Activated CD8-positive, alpha-beta memory T cell treated with anti-CD3 and anti-CD28 coated beads, Interleukin-2, amount 10 ng/mL, durations not matched to agents 7 days and 5 days (primary cell): ENCODE data around the gene PAPPA. TPM values are rescaled to one million over a fixed set of nuclear protein-coding genes. Genes with fewer than 3 reads are reported as not detected.

ENCODE experiments used
- ATAC-seq: fragments of 150-1000 bp; cut with Tn5 transposase; one replicate; pipeline ENCODE4 v1.10.0; 2021; ENCODE audit warnings: moderate library complexity
- CTCF ChIA-PET: fragments of 350-600 bp; sonication (Branson Sonifier 250); formaldehyde crosslinking; loops from one replicate; lab custom pipeline; 2021; ENCODE audit warnings: antibody characterized with exemption; lab: Charles Lee
- DNase-seq: peaks from one replicate; pipeline ENCODE4 v3.0.0-alpha.2; 2020
- H3K27ac Mint-ChIP-seq: one replicate; pipeline ENCODE4 v1.8.0; 2021; ENCODE audit warnings: mild to moderate bottlenecking, mixed read lengths
- H3K27me3 Mint-ChIP-seq: one replicate; pipeline ENCODE4 v1.8.0; 2021; ENCODE audit warnings: mixed read lengths
- H3K36me3 Mint-ChIP-seq: one replicate; pipeline ENCODE4 v1.8.0; 2021; ENCODE audit warnings: mild to moderate bottlenecking, mixed read lengths
- H3K4me1 Mint-ChIP-seq: one replicate; pipeline ENCODE4 v1.8.0; 2021; ENCODE audit warnings: mixed read lengths
- H3K4me3 Mint-ChIP-seq: one replicate; pipeline ENCODE4 v1.8.0; 2021; ENCODE audit warnings: mild to moderate bottlenecking, moderate library complexity, mixed read lengths
- H3K9me3 Mint-ChIP-seq: one replicate; pipeline ENCODE4 v1.8.0; 2022; ENCODE audit warnings: low read depth, mixed read lengths
- total RNA-seq, 2 experiments: library from RNA; stranded (reverse); gene quantifications; one replicate each; pipeline ENCODE4 v1.2.3, GENCODE V29; 2021

The PAPPA gene
- total RNA-seq, 2 experiments from 2014 or later: not detected

DNA sequence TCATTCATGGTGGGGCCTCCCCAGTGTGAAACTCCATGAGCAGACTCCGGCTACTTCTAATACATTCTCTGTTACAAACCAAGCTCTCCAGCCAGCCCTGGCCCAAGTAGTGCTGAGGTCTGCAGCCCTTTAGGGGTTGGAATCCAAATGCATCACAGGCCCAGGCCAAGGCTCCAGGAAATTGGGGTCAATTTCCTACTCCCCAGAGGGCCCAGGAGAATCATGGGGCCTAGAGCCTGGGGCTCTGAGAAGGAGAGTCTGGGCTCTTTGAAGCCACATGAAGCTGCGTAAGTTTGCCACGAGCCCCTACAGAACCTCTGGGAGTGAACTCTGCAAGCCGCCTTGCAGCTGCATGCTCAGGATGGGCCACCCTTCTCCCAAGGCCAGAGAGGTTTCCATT lies 206.4 kb downstream of the PAPPA start:
- H3K27me3 Mint-ChIP-seq: no peaks in the 10 kb centered on the region
- H3K4me1 Mint-ChIP-seq: no peaks in the 10 kb centered on the region
- CTCF ChIA-PET: no interaction called here
- DNase-seq: no peak
- no peaks in the 10 kb centered on the region for H3K9me3 Mint-ChIP-seq
- H3K4me3 Mint-ChIP-seq: no peak overlapping the region
- H3K27ac Mint-ChIP-seq: no peak overlapping the region
- ATAC-seq: no peak
- H3K36me3 Mint-ChIP-seq: no peaks in the 10 kb centered on the region

DNA sequence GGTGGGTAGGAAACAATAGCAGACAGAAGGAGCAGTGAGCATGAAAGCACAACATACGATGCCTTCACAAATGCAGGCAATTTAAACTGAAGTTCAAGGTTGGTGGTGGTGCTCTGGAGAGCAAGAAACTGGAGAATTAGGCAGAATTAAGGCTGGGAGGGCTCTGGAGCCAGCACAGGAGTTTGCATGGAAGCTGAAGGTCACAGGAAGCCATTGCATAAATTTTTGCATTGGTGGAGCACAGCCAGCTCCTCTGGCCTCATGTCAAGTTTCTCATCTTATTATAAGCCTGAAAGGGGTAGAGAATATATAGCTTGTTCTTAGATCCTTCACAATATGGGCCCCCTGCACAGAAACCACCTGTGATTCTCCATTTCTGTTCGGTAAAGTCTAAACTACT lies 207.4 kb downstream of the PAPPA start:
- H3K4me3 Mint-ChIP-seq: no peak overlapping the region
- no peaks in the 10 kb centered on the region for H3K27me3 Mint-ChIP-seq
- H3K27ac Mint-ChIP-seq: no peak overlapping the region
- no peaks in the 10 kb centered on the region for H3K4me1 Mint-ChIP-seq
- no peaks in the 10 kb centered on the region for H3K9me3 Mint-ChIP-seq
- H3K36me3 Mint-ChIP-seq: no peaks in the 10 kb centered on the region
- CTCF ChIA-PET: no interaction called here
- ATAC-seq (no peak), DNase-seq (no peak)

DNA sequence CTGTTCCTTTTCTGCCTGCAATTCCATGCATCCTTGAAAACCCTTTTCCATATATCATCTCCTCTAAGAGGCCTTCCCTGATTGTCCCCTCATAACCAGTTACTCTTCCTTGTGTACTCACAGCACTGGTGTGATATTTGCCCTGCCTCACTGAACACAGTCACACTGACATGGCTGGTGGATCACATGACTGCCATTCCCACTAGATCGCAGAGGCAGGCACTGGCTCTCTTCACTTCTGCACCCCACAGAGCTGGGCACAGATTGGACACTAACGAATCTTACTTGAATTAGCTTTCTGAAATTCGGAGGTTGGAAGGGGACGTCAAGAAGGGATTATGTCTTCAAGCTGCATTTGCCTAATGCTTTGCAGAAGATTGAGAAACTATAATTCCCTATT lies 208.0 kb downstream of the PAPPA start:
- DNase-seq: no peak

DNA sequence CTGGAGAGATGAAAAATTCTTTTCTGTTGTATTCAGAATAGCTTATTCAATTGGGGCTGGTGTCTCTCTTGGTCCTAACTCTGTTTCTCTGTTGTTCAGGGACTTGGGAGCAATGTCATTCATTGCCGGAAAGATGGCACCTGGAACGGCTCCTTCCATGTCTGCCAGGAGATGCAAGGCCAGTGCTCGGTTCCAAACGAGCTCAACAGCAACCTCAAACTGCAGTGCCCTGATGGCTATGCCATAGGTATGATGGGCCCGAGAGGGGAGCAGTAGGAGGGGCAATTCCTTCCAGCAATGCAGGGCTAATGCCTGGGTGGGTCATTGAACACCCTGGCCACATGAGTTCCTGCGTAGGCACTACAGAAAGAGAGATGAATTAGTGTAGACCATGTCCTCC lies 208.9 kb downstream of the PAPPA start:
- H3K9me3 Mint-ChIP-seq: no peaks in the 10 kb centered on the region
- no peaks in the 10 kb centered on the region for H3K4me1 Mint-ChIP-seq
- H3K36me3 Mint-ChIP-seq: no peaks in the 10 kb centered on the region
- no peaks in the 10 kb centered on the region for H3K27me3 Mint-ChIP-seq
- H3K27ac Mint-ChIP-seq: no peak overlapping the region
- no peak for ATAC-seq
- CTCF ChIA-PET: no interaction called here
- H3K4me3 Mint-ChIP-seq: no peak overlapping the region
- no peak for DNase-seq

More for the DNA sequence above, 208.0 kb downstream of the PAPPA start:
- Mint-ChIP-seq H3K4me1 (no peaks in the 10 kb centered on the region), H3K4me3 (no peak overlapping the region), H3K27me3 (no peaks in the 10 kb centered on the region), H3K36me3 (no peaks in the 10 kb centered on the region), H3K27ac (no peak overlapping the region), H3K9me3 (no peaks in the 10 kb centered on the region)
- CTCF ChIA-PET: no interaction called here
- ATAC-seq: no peak

DNA sequence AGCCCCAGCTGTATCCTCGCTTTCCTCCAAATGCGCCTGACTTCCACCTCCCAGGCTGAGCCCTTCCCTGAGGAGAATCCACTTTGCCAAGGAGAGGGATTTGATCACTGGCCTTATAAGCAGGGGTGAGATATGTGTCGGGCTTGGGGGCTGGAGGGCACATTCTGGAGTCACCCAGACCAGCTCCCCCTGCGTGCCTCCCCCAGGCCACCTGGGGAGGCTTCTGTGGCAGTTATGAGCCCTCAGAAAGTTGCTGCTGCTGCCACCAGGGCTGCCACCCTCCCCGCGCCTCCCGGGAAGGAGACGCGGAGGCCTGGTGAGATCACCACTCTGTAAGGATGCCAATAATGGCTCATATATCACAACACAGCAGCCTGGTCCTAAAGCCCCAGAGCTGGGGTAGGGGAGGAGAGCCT lies 211.5 kb downstream of the PAPPA start:
- Mint-ChIP-seq H3K36me3 (no peaks in the 10 kb centered on the region), H3K4me1 (no peaks in the 10 kb centered on the region), H3K27ac (no peak overlapping the region), H3K9me3 (no peaks in the 10 kb centered on the region), H3K27me3 (no peaks in the 10 kb centered on the region), H3K4me3 (no peak overlapping the region)
- DNase-seq: no peak
- ATAC-seq: no peak
- CTCF ChIA-PET: no interaction called here

DNA sequence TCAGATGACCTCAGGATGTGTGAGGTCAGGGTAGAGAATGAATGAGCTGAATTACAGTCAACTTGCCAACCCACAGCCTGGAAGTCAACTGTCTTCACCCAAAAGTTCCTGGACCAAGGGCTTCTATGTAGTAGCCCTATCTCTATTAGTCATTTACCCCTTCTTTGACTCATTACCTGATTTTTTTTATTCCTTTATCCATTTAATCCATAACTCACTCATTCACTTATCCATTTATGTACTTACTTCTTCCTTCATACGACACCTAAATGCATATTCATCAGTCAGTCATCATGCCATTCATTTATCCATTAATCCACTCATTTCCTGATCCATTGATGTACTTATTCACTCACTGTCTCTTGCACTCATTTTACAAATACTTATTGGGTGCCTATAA lies 212.7 kb downstream of the PAPPA start:
- H3K4me1 Mint-ChIP-seq: no peaks in the 10 kb centered on the region
- H3K27ac Mint-ChIP-seq: no peak overlapping the region
- DNase-seq (no peak), ATAC-seq (no peak)
- no peak overlapping the region for H3K4me3 Mint-ChIP-seq
- H3K9me3 Mint-ChIP-seq: no peaks in the 10 kb centered on the region
- H3K27me3 Mint-ChIP-seq: no peaks in the 10 kb centered on the region
- no peaks in the 10 kb centered on the region for H3K36me3 Mint-ChIP-seq
- CTCF ChIA-PET: no interaction called here

DNA sequence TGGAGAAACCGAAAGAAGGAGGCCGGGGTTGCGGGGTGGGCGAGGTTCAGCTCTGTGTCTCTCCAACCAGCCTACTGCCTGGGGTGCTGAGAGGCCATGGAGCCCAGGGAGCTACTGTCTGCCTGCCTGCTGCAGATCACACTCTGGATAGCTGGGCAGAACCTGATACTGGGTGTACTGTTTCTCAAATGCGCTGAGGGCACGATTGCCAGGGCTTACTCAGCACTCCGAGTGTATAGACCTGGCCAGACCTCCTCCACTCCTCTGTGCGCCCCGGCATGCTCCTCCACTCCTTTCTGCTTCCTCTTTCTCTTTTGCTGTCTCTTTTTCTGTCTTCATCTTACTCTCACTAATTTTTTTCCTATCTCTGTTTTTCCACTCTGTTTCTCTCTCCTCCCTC lies 215.1 kb downstream of the PAPPA start:
- DNase-seq: no peak
- Mint-ChIP-seq H3K4me3 (no peak overlapping the region), H3K4me1 (no peaks in the 10 kb centered on the region), H3K9me3 (no peaks in the 10 kb centered on the region), H3K27me3 (no peaks in the 10 kb centered on the region), H3K36me3 (no peaks in the 10 kb centered on the region), H3K27ac (no peak overlapping the region)
- ATAC-seq: no peak
- CTCF ChIA-PET: no interaction called here

DNA sequence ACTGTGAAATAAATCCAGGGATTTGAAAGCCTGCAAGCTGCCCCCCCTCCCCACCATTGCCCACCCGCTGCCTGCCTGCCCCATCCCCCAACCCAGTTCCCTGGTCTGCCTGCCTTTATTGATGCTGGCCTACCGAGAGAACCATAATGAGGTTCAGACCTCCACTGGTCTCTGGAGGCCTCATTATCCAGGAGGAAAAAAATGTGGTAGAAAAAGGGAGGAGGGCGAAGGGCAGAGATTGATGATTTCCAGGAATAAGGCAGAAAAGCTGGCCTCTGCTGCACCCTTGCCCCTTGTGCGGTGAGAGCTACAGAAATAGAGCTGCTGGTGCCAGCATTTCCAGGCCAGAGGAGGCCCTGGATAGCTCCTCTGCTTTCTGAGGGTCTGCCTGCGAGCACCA lies 216.1 kb downstream of the PAPPA start:
- Mint-ChIP-seq H3K36me3 (no peaks in the 10 kb centered on the region), H3K4me1 (no peaks in the 10 kb centered on the region), H3K4me3 (no peak overlapping the region), H3K27me3 (no peaks in the 10 kb centered on the region), H3K27ac (no peak overlapping the region), H3K9me3 (no peaks in the 10 kb centered on the region)
- DNase-seq (no peak), ATAC-seq (no peak)
- CTCF ChIA-PET: no interaction called here

DNA sequence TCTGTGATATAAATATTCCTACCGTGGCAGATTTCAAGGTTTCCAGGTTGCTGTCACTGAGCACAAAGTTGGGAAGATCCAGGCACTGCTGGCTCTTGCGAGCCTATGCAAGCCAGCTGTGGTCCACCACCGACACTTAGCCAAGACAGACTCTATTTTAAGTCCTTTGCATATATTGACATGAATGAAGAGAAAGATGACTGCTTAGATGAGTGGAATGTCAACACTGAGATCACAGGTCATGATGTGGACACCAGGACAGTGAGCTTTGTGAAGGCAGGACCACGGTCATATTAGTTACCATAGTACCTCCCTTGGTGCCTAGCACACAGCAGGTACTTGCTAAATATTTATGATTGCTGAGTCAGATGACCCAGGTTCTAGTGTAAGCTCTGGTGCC lies 217.0 kb downstream of the PAPPA start:
- H3K27ac Mint-ChIP-seq: no peak overlapping the region
- no peak for DNase-seq
- no peaks in the 10 kb centered on the region for H3K4me1 Mint-ChIP-seq
- CTCF ChIA-PET: no interaction called here
- ATAC-seq: no peak
- H3K9me3 Mint-ChIP-seq: no peaks in the 10 kb centered on the region
- H3K27me3 Mint-ChIP-seq: no peaks in the 10 kb centered on the region
- H3K36me3 Mint-ChIP-seq: no peaks in the 10 kb centered on the region
- no peak overlapping the region for H3K4me3 Mint-ChIP-seq

DNA sequence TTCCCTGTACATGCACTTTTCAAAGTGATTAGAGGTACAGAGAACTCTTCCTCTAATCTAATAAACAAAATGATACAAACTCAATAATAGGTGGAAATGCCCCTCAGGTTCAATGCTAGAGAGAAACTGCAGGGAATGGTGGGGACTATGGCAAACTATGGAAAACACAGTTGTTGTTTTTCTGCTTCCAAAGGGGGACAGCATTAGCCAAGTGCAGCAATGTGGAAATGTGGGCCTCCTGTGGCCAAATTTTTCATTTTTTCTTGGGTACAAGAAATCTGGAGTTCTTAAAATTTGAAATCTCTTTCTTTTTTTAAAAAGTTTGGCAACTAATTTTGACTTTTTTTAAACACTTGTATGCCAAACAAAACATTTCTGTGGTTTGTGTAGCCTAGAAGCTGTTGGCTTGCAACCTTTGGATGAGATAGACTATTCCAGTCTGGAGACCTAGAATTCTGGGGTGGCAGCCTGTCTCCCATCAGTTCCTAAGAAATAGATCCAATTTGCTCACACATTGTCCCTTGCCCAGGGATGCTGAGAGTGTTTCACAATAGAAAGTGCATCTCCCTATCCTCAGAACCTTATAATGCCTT lies 218.6 kb downstream of the PAPPA start:
- H3K36me3 Mint-ChIP-seq: no peaks in the 10 kb centered on the region
- no peaks in the 10 kb centered on the region for H3K4me1 Mint-ChIP-seq
- H3K9me3 Mint-ChIP-seq: no peaks in the 10 kb centered on the region
- DNase-seq: no peak
- no peaks in the 10 kb centered on the region for H3K27me3 Mint-ChIP-seq
- no peak for ATAC-seq
- H3K27ac Mint-ChIP-seq: no peak overlapping the region
- CTCF ChIA-PET: no interaction called here
- no peak overlapping the region for H3K4me3 Mint-ChIP-seq

DNA sequence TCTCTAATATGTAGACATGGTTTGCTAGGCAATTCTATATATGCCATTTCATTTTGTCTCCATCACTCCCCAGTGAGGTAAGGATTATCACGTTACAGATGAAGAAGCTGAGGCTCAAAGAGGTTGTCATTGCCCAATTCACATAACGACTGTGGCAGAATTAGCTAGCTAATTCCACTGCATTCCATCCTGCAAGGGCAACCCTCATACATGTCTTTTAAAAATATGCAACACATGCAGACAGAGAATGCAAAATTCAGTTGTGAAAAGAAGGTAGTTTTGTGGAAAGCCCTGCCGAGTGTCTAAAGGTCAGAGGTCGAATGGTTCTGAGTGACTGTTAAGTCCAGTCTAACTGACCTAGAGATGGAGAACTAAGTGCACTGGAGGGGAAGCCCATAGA lies 219.2 kb downstream of the PAPPA start:
- ATAC-seq: no peak
- H3K27ac Mint-ChIP-seq: no peak overlapping the region
- no peaks in the 10 kb centered on the region for H3K36me3 Mint-ChIP-seq
- no peaks in the 10 kb centered on the region for H3K27me3 Mint-ChIP-seq
- no peaks in the 10 kb centered on the region for H3K9me3 Mint-ChIP-seq
- H3K4me1 Mint-ChIP-seq: no peaks in the 10 kb centered on the region
- CTCF ChIA-PET: no interaction called here
- DNase-seq: no peak
- no peak overlapping the region for H3K4me3 Mint-ChIP-seq

DNA sequence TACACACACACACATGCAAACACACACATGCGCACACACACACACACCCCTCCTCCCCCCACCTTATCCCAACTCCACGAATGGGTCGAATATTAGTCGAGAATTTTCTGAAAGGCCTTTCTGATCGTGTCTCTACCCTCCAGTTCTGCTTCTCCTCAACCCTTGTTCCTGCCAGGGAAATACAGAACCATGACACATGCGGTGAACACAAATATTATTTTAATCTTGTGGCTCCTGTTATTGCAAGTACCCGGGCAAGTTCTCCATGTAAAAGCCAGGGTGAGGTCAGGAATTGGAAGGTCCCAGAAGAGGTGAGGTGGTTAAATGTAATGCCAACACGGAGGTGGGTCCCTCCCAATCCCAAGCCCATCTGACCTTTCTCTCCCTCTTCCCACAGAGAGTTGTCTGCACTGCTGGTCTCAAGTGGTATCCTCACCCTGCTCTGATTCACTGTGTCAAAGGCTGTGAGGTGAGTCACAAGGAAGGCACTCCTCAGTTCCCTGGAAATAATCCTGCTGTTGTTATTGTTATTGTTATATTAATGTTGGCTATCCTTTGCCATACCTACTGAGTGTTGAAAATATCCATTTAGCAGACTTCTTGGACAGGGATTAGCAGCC lies 223.7 kb downstream of the PAPPA start:
- DNase-seq: no peak
- Mint-ChIP-seq H3K27ac (no peak overlapping the region), H3K4me3 (no peak overlapping the region), H3K4me1 (no peaks in the 10 kb centered on the region), H3K27me3 (no peaks in the 10 kb centered on the region), H3K36me3 (no peaks in the 10 kb centered on the region), H3K9me3 (no peaks in the 10 kb centered on the region)
- ATAC-seq: no peak
- CTCF ChIA-PET: no interaction called here

DNA sequence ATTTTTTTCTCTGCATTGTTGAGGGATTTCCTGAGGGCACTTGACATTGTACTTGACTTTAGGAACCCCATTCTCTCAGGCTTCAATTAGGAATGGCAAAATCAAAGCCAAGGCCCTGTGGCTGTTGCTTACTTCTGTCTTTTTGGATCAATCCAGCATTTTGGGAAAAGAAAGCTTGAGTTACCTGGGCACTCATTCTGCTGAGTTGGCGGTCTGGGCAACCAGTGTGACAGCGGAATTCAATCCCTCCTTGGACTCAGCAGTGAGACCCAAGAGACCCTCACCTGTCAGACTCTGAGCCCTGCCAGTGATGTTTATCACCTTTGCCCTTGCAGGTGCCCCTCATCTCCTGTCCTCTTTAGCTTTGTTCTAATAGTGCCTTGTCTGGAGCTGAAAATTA lies 225.3 kb downstream of the PAPPA start:
- DNase-seq: no peak
- H3K4me3 Mint-ChIP-seq: no peak overlapping the region
- H3K9me3 Mint-ChIP-seq: no peaks in the 10 kb centered on the region

DNA sequence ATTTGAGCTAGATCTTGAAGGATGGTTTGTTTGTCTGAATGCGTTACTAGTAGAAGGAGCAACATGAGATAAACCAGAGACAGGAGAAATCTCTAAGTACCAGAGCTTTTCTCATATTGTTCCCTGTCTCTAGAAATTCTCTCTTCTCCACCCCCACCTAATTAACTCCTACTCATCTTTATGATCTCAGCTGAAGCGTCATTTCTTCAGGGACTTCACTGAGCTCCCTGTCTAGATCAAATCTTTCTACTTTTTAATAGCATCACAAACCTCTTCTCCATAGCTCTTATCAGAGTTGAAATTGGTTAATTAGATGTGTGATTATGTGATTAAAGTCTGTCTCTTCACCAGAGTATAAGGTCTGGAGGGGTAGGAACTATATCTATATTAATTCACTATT lies 226.2 kb downstream of the PAPPA start:
- no peaks in the 10 kb centered on the region for H3K27me3 Mint-ChIP-seq
- no peaks in the 10 kb centered on the region for H3K4me1 Mint-ChIP-seq
- DNase-seq (no peak), ATAC-seq (no peak)
- CTCF ChIA-PET: no interaction called here
- no peaks in the 10 kb centered on the region for H3K36me3 Mint-ChIP-seq
- no peak overlapping the region for H3K4me3 Mint-ChIP-seq
- H3K9me3 Mint-ChIP-seq: no peaks in the 10 kb centered on the region
- H3K27ac Mint-ChIP-seq: no peak overlapping the region

More for the DNA sequence above, 225.3 kb downstream of the PAPPA start:
- H3K4me1 Mint-ChIP-seq: no peaks in the 10 kb centered on the region
- no peaks in the 10 kb centered on the region for H3K36me3 Mint-ChIP-seq
- H3K27ac Mint-ChIP-seq: no peak overlapping the region
- ATAC-seq: no peak
- CTCF ChIA-PET: no interaction called here
- H3K27me3 Mint-ChIP-seq: no peaks in the 10 kb centered on the region
